Epithelial cell of proximal tubule (primary cell): ENCODE results near the gene MALRD1. TPM values are rescaled to one million over a fixed set of nuclear protein-coding genes. Genes with fewer than 3 reads are reported as not detected.
A peak's percentile ranks its signal among the peaks of the same experiment; 100 is the strongest.

Experiments
- DNase-seq: peaks from one replicate; pipeline ENCODE4 v3.0.0-alpha.2; 2011; ENCODE audit warnings: low read depth
- H3K4me3 ChIP-seq: 2 replicates; pipeline ENCODE4 v1.5.1; 2011; ENCODE audit warnings: low read depth, mild to moderate bottlenecking, low read length
- total RNA-seq: library from RNA; depleted of rRNA; stranded (reverse); fragments of >200 nt; gene quantifications from 2 replicates; pipeline ENCODE4 v1.2.3, GENCODE V29; 2015
- TF ChIP-seq, protein P1 (sequence below): conservative IDR thresholded peaks from 2 replicates; pipeline ENCODE4 v1.5.1; 2012; ENCODE audit warnings: low read depth, mild to moderate bottlenecking, low read length

Gene MALRD1
- total RNA-seq, 1 donor from 2014 or later = 0.06 TPM

DNA sequence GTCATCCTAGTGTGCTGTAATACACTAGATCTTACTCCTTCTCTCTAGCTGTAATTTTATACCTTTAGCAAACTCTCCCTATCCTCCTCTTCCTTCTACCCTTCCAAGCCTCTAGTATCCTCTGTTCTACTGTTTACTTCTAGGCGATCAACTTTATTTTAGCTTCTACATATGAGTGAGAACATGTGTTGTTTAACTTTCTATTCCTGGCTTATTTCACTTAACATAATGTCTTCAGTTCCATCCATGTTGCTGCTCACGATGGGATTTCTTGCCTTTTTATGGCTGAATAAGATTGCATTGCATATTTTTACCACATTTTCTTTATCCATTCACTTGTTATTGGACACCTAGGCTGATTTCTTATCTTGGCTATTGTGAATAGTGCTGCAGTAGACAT, 318.6 kb downstream of the MALRD1 start:
- H3K4me3 ChIP-seq = no peak overlapping the region
- no peak for DNase-seq

DNA sequence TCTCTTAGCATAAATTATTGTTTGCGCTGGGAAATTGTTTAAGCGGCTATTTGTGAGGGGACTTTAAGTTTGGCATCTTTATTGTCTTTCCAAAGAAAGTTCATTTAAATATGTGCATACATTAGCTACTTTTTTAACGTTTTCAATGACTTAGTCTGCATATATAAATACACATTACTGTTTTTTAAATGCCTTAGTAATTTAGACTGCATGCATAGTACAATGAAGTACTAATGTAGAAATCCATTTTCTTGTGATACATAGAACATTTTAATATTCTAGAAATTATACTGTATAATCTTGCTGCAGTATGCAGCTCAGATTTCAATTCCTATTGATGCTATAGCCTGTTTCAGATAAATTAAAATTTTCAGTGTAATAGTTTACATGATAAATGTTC, 325.4 kb downstream of the MALRD1 start:
- TF ChIP-seq, protein P1, sequence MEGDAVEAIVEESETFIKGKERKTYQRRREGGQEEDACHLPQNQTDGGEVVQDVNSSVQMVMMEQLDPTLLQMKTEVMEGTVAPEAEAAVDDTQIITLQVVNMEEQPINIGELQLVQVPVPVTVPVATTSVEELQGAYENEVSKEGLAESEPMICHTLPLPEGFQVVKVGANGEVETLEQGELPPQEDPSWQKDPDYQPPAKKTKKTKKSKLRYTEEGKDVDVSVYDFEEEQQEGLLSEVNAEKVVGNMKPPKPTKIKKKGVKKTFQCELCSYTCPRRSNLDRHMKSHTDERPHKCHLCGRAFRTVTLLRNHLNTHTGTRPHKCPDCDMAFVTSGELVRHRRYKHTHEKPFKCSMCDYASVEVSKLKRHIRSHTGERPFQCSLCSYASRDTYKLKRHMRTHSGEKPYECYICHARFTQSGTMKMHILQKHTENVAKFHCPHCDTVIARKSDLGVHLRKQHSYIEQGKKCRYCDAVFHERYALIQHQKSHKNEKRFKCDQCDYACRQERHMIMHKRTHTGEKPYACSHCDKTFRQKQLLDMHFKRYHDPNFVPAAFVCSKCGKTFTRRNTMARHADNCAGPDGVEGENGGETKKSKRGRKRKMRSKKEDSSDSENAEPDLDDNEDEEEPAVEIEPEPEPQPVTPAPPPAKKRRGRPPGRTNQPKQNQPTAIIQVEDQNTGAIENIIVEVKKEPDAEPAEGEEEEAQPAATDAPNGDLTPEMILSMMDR = no peak
- no peak for DNase-seq
- H3K4me3 ChIP-seq = no peak overlapping the region

More for the DNA sequence above, 318.6 kb downstream of the MALRD1 start:
- TF ChIP-seq, protein P1 = no peak

DNA sequence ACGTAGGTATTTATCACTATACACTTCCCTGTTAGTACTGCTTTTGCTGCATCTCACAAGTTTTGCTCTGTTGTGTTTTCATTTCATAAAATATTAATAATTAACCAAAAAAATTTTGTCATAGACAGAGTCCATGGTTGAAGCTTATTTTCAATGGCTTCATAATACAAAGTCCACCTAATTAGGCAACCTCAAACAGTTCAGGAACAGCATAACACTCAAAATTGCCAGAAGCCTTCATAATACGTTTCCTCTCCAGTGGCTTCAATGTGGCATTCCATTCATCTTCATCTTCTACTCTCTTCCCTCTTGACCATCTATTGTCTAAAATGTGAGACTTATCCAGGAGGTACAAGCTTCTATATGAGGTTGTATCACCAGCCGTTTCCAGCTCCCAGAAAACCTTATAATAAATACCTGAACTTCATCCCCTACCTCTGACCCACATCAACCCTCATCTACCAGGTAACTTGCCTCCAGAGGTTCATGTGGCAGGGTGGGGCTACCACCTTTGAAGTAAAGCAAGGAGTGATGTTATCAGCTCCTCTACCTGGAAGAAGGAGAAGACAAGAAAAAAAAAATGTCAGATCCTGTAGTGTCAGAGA, 337.3 kb downstream of the MALRD1 start:
- no peak for DNase-seq
- TF ChIP-seq, protein P1 = no peak
- no peak overlapping the region for H3K4me3 ChIP-seq

DNA sequence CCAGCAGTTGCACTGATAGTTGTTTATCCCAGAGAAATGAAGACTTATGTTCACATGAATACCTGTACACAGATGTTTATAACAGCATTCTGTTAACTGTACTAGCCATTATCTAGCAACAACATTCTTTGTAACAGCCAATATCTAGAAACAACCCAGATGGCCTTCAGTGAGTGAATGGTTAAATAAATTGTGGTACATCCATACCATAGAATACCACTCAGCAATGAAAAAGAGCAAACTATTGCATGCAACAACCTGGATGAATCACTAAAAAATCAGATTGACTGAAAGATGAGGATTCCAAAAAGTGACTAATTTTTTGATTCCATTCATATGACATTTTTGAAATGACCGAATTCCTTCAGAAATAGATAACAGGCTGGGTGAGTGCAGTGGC, 360.3 kb downstream of the MALRD1 start:
- H3K4me3 ChIP-seq = no peak overlapping the region
- TF ChIP-seq, protein P1 = no peak
- no peak for DNase-seq

DNA sequence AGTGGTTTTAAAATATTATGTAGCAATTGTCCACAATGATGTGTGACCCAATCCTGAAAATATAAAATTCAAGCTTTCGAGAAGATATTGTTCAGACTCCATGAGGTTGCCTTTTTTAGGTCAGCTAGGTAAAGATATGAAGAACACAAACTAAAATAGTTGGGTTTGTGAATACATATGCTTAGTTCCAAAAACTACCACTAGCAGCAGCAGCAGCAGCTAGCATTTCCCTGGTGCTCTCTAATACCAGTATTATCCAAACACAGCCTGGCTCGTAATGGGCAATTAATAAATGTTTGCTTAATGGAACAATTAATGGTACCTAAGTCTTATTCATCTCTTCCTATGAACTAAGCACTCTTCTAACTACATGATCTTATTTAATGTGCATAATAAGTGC, 362.5 kb downstream of the MALRD1 start:
- DNase-seq = no peak
- TF ChIP-seq, protein P1 = no peak
- no peak overlapping the region for H3K4me3 ChIP-seq

DNA sequence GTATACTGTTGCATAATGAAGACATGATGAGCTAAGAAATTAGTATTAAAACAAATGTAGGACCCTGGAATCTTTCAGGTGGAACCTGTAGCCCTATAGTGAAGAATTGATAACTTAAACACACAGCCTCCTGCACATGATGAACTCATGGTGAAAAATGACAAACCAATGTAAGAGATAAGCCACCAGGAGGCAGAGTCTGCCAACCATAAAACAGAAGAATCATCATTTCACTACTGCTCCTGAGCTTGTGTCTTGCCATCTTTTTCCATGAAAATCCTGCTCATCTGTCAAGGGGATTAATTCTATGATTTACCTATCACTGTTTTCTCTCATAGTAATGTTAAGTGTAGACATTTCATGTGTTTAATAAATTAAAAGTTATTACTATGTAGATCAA, 363.9 kb downstream of the MALRD1 start:
- H3K4me3 ChIP-seq = no peak overlapping the region
- TF ChIP-seq, protein P1 = peak; percentile 72
- DNase-seq = peak; percentile 10

DNA sequence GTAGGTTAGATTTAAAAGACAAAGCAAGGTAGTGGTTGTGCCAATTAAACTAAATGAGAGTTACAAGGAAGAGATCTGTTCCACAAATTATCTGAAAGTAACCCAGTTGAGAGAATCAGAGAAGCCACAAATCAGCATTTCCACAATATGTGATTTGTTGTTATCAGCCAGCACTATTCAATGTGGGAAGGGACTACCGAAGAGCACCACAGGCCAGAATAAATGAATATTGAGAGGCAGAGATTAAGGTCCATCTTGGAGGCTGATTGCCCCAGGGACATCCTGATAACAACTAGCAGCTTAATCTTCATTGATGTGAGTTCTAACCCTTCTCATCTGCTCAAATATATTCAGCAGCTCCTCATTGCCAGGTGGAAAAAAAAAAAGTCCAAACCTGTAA, 367.6 kb downstream of the MALRD1 start:
- DNase-seq = no peak

More for the DNA sequence above, 367.6 kb downstream of the MALRD1 start:
- TF ChIP-seq, protein P1 = no peak
- no peak overlapping the region for H3K4me3 ChIP-seq
